Aorta (tissue), 5 donors: Measurements from ENCODE around the gene TMEM39B. TPM values are rescaled to one million over a fixed set of nuclear protein-coding genes. Genes with fewer than 3 reads are reported as not detected.
"Not testable (repeated sequence)": the region's sequence is repeated elsewhere in the genome, so short reads cannot be mapped to it uniquely, and the experiment has no call there.

Source experiments
- ATAC-seq: fragments of 200-7000 bp; cut with Tn5 transposase; one replicate; pipeline ENCODE4 v1.9.1; 2022; ENCODE audit warnings: moderate library complexity; ENCODE audit not compliant: low FRiP score
- DNase-seq, 2 donors: peaks; one replicate each; pipeline ENCODE4 v3.0.0-alpha.2; 2020
- H3K27ac ChIP-seq, 2 donors: one replicate each; pipeline ENCODE4 v1.5.1; 2013; ENCODE audit warnings: low read length in 2 of 2, mild to moderate bottlenecking in 2 of 2, moderate library complexity in 2 of 2, control low read depth in 1 of 2, inconsistent platforms in 1 of 2, low read depth in 1 of 2
- H3K27me3 ChIP-seq, 2 donors: one replicate each; pipeline ENCODE4 v1.6.1; 2013; ENCODE audit warnings: control low read depth in 1 of 2, low read length in 1 of 2, mild to moderate bottlenecking in 1 of 2, moderate library complexity in 1 of 2; ENCODE audit not compliant: insufficient read depth in 2 of 2, control insufficient read depth in 1 of 2
- H3K36me3 ChIP-seq, 2 donors: one replicate each; pipeline ENCODE4 v1.6.1; 2013; ENCODE audit warnings: control low read depth in 1 of 2, low read length in 1 of 2, mild to moderate bottlenecking in 1 of 2; ENCODE audit not compliant: insufficient read depth in 2 of 2, control insufficient read depth in 1 of 2
- H3K4me1 ChIP-seq, 2 donors: one replicate each; pipeline ENCODE4 v1.6.1; 2013; ENCODE audit warnings: low read length in 2 of 2, control low read depth in 1 of 2, mild to moderate bottlenecking in 1 of 2, moderate library complexity in 1 of 2; ENCODE audit not compliant: insufficient read depth in 2 of 2, control insufficient read depth in 1 of 2
- H3K4me3 ChIP-seq, 2 donors: one replicate each; pipeline ENCODE4 v1.5.1; 2013; ENCODE audit warnings: low read length in 2 of 2, control low read depth in 1 of 2, mild to moderate bottlenecking in 1 of 2
- H3K9me3 ChIP-seq: one replicate; pipeline ENCODE4 v1.6.1; 2013; ENCODE audit warnings: mild to moderate bottlenecking, low read length; ENCODE audit not compliant: control insufficient read depth
- WGBS, 2 donors: extraction: QIAGEN DNeasy Blood & Tissue Kit; methylation state at CpG; one replicate each; pipeline ENCODE4 v1.1.7; 2013; 5-methylcytosine and 5-hydroxymethylcytosine counted together
- intact Hi-C, 2 donors: fragments of 100-400 bp; cut with DNase I; formaldehyde crosslinking; loops; one replicate each; pipeline versions ENCODE4 v1.14.2 to v1.15.0; 2022
- polyA plus RNA-seq, 2 donors: library from polyadenylated mRNA; stranded (reverse); fragments of 200-250 nt; gene quantifications; one replicate each; pipeline ENCODE4 v1.2.3, GENCODE V29; 2013
- total RNA-seq, 2 donors: library from RNA; stranded (reverse); fragmentation: NEBNext Ultra II Directional; extraction: Animal tissue kit (Norgen Biotek cat#: 25700); gene quantifications; one replicate each; pipeline ENCODE4 v1.2.1, GENCODE V29; 2021
- donor health status: healthy with polysubstance abuse.
- donor health status: Bipolar disorder and iron deficiency.
- donor health status: DM: no; HTN: no; CAD: no.
- donor health status: DM: no; HTN: no; CAD: no.
- donor health status: DM: yes; HTN: yes; CAD: no.

Gene TMEM39B
- total and polyA plus RNA-seq, 4 donors = 3.5 to 21.1 (median 15.4) TPM

GRCh38 chr1:32126770-32127169 is 54.0 kb downstream of the TMEM39B start:
- peaks cover 2 to 3% of the 10 kb centered on the region in 2 donors for H3K4me1 ChIP-seq

GRCh38 chr1:32127409-32128198 is 54.9 kb downstream of the TMEM39B start:
- Histone ChIP-seq H3K27me3 (no peaks in the 10 kb centered on the region), H3K4me3 (no peak overlapping the region), H3K36me3 (no peaks in the 10 kb centered on the region), H3K9me3 (no peaks in the 10 kb centered on the region), H3K4me1 (peaks cover 0 to 3% of the 10 kb centered on the region in 2 donors), H3K27ac (no peak overlapping the region)
- no peak for DNase-seq
- no peak for ATAC-seq
- intact Hi-C loops = no loop called here
- WGBS, 2 donors = 77 to 78% methylated on average over 4 of the region's 4 CpGs

More at GRCh38 chr1:32126770-32127169, 54.0 kb downstream of the TMEM39B start:
- Histone ChIP-seq H3K36me3 (no peaks in the 10 kb centered on the region), H3K27ac (no peak overlapping the region), H3K4me3 (no peak overlapping the region), H3K9me3 (no peaks in the 10 kb centered on the region), H3K27me3 (no peaks in the 10 kb centered on the region)
- WGBS, 2 donors = 97 to 98% methylated on average over 3 of the region's 3 CpGs
- intact Hi-C loops = no loop called here
- DNase-seq (no peak), ATAC-seq (no peak)

GRCh38 chr1:32128479-32128878 is 55.7 kb downstream of the TMEM39B start:
- 58 to 60% methylated on average over 1 of the region's 1 CpG for WGBS, 2 donors
- H3K9me3 ChIP-seq = no peaks in the 10 kb centered on the region
- no peak for DNase-seq
- intact Hi-C loops = no loop called here
- no peaks in the 10 kb centered on the region for H3K36me3 ChIP-seq
- ATAC-seq = no peak
- no peaks in the 10 kb centered on the region for H3K27me3 ChIP-seq
- H3K4me1 ChIP-seq = peaks cover 0 to 3% of the 10 kb centered on the region in 2 donors
- H3K27ac ChIP-seq = no peak overlapping the region
- H3K4me3 ChIP-seq = no peak overlapping the region

- no peaks in the 10 kb centered on the region for H3K27me3 ChIP-seq
- no peaks in the 10 kb centered on the region for H3K36me3 ChIP-seq
- intact Hi-C loops = no loop called here
- H3K4me3 ChIP-seq = no peak overlapping the region
- H3K4me1 ChIP-seq = peaks cover 0 to 3% of the 10 kb centered on the region in 2 donors
- no peak for DNase-seq
- no peak for ATAC-seq
- WGBS, 2 donors = 98 to 100% methylated on average over 1 of the region's 1 CpG
- no peaks in the 10 kb centered on the region for H3K9me3 ChIP-seq
- no peak overlapping the region for H3K27ac ChIP-seq
Measured at GRCh38 chr1:32128964-32129363, 56.2 kb downstream of the TMEM39B start.

GRCh38 chr1:32133950-32134280 is 61.2 kb downstream of the TMEM39B start:
- 92% methylated on average over 9 of the region's 9 CpGs for WGBS, 2 donors
- H3K4me3 ChIP-seq, H3K9me3 ChIP-seq, H3K36me3 ChIP-seq, H3K27me3 ChIP-seq, H3K27ac ChIP-seq, intact Hi-C loops, DNase-seq, ATAC-seq, H3K4me1 ChIP-seq: not testable (repeated sequence)

GRCh38 chr1:32137111-32137510 is 64.4 kb downstream of the TMEM39B start:
- DNase-seq = no peak
- intact Hi-C loops = no loop called here

GRCh38 chr1:32138965-32139364 is 66.2 kb downstream of the TMEM39B start:
- H3K4me3 ChIP-seq = no peak overlapping the region
- intact Hi-C loops = no loop called here
- peaks cover 0 to 1% of the 10 kb centered on the region in 2 donors for H3K4me1 ChIP-seq
- DNase-seq (no peak), ATAC-seq (no peak)
- no peaks in the 10 kb centered on the region for H3K36me3 ChIP-seq
- no peaks in the 10 kb centered on the region for H3K27me3 ChIP-seq
- no peak overlapping the region for H3K27ac ChIP-seq
- no peaks in the 10 kb centered on the region for H3K9me3 ChIP-seq
- 65% methylated on average over 5 of the region's 5 CpGs for WGBS, 2 donors

More at GRCh38 chr1:32137111-32137510, 64.4 kb downstream of the TMEM39B start:
- Histone ChIP-seq H3K27me3 (no peaks in the 10 kb centered on the region), H3K4me3 (no peak overlapping the region), H3K9me3 (no peaks in the 10 kb centered on the region), H3K27ac (no peak overlapping the region), H3K4me1 (no peaks in the 10 kb centered on the region), H3K36me3 (no peaks in the 10 kb centered on the region)
- ATAC-seq = no peak
- WGBS, 2 donors = 94 to 95% methylated on average over 5 of the region's 5 CpGs

GRCh38 chr1:32142446-32143301 is 69.9 kb downstream of the TMEM39B start:
- no peaks in the 10 kb centered on the region for H3K9me3 ChIP-seq
- no peaks in the 10 kb centered on the region for H3K36me3 ChIP-seq
- no peak overlapping the region for H3K4me3 ChIP-seq
- H3K27me3 ChIP-seq = no peaks in the 10 kb centered on the region
- intact Hi-C loops = no loop called here
- DNase-seq (peak in 1 of 2 donors; percentile 55), ATAC-seq (peak; percentile 87)
- no peak overlapping the region for H3K27ac ChIP-seq
- 62 to 63% methylated on average over 6 of the region's 6 CpGs for WGBS, 2 donors
- H3K4me1 ChIP-seq = peaks cover 0 to 3% of the 10 kb centered on the region in 2 donors
